K562 (cell line): ENCODE data around the gene ZNF716. TPM values are rescaled to one million over a fixed set of nuclear protein-coding genes. Genes with fewer than 3 reads are reported as not detected.

Experiments used
- ATAC-seq: fragments of 200-7000 bp; cut with Tn5 transposase; 3 replicates; pipeline ENCODE4 v1.9.1; 2020; ENCODE audit warnings: moderate library complexity
- BruUV-seq: library from RNA; stranded (reverse); fragments of 400-500 nt; replicated peaks from 2 replicates; lab custom pipeline; 2021; lab: Mats Ljungman, UMichigan
- CTCF ChIA-PET: fragments of 300-600 bp; formaldehyde crosslinking; extraction: SDS; loops from one replicate; lab custom pipeline; 2021; ENCODE audit warnings: low intra/inter-chr PET ratio; lab: Yijun Ruan, JAX
- POLR2A ChIA-PET: fragments of 300-600, 350-650 bp; sonication (Branson Sonifier 250); formaldehyde crosslinking; extraction: SDS; loops from one replicate; lab custom pipeline; 2021; ENCODE audit warnings: antibody characterized with exemption, inconsistent platforms; lab: Yijun Ruan, JAX
- DNase-seq, 4 experiments: peaks; one replicate each; pipeline versions ENCODE4 v3.0.0 to v3.0.0-alpha.2; 2011 to 2018; ENCODE audit warnings: low spot score in 3 of 4, mixed read lengths in 3 of 4; ENCODE audit errors: extremely low read depth in 1 of 4
- FAIRE-seq: peaks from 2 replicates; lab custom pipeline; 2011; peaks lifted over from hg19 to GRCh38; lab: Jason Lieb, UNC
- H2AFZ ChIP-seq: 2 replicates; pipeline ENCODE4 v1.6.0; 2011; ENCODE audit warnings: low read depth, low read length, control low read depth, inconsistent platforms
- H3K27ac ChIP-seq: fragments of 200-600 bp; 3 replicates; pipeline ENCODE4 v1.8.0; 2011; ENCODE audit warnings: low read depth, mild to moderate bottlenecking, control low read depth, inconsistent platforms, low read length, moderate library complexity, mixed read lengths; ENCODE audit errors: extremely low read depth
- H3K27me3 ChIP-seq, 2 experiments: fragments of 300-600 bp in 1 of 2; 2 replicates in 1 of 2; 3 replicates in 1 of 2; pipeline versions ENCODE4 v1.6.0 to v1.8.0; 2011; ENCODE audit warnings: inconsistent platforms in 2 of 2, low read length in 2 of 2, mild to moderate bottlenecking in 1 of 2, mixed read lengths in 1 of 2, moderate library complexity in 1 of 2; ENCODE audit not compliant: control insufficient read depth in 2 of 2, insufficient read depth in 2 of 2
- H3K36me3 ChIP-seq: fragments of 300-600 bp; 3 replicates; pipeline ENCODE4 v1.8.0; 2011; ENCODE audit warnings: mild to moderate bottlenecking, low read length, inconsistent platforms; ENCODE audit not compliant: control insufficient read depth, insufficient read depth
- H3K4me1 ChIP-seq, 2 experiments: fragments of 200-600 bp in 1 of 2; replicated peaks in 1 of 2; 2 replicates in 1 of 2; 3 replicates in 1 of 2; pipeline versions ENCODE4 v1.5.1 to v1.8.0; 2011; ENCODE audit warnings: inconsistent platforms in 2 of 2, low read length in 2 of 2, mild to moderate bottlenecking in 1 of 2, mixed read lengths in 1 of 2, moderate library complexity in 1 of 2; ENCODE audit not compliant: control insufficient read depth in 2 of 2, insufficient read depth in 2 of 2
- H3K4me2 ChIP-seq: 2 replicates; pipeline ENCODE4 v1.6.1; 2011; ENCODE audit warnings: low read length, control low read depth, inconsistent platforms, mixed read lengths; ENCODE audit not compliant: insufficient read depth
- H3K4me3 ChIP-seq: fragments of 200-600 bp; sonication (generic), shearing (Covaris generic); 2 replicates; pipeline ENCODE4 v1.5.1; 2016; ENCODE audit warnings: control low read depth, inconsistent platforms
- H3K79me2 ChIP-seq: fragments of 200-600 bp; 3 replicates; pipeline ENCODE4 v1.8.0; 2011; ENCODE audit warnings: low read length, inconsistent platforms; ENCODE audit not compliant: control insufficient read depth, insufficient read depth
- H3K9ac ChIP-seq, 2 experiments: 2 replicates each; pipeline versions ENCODE4 v1.6.0 to v1.6.1; 2011; ENCODE audit warnings: low read depth in 2 of 2, low read length in 2 of 2, control low read depth in 1 of 2, inconsistent platforms in 1 of 2, mild to moderate bottlenecking in 1 of 2, mixed read lengths in 1 of 2; ENCODE audit not compliant: insufficient read depth in 1 of 2
- H3K9me1 ChIP-seq: one replicate; pipeline ENCODE4 v1.6.0; 2011; ENCODE audit warnings: inconsistent platforms, mild to moderate bottlenecking, low read length, moderate library complexity; ENCODE audit not compliant: control insufficient read depth, insufficient read depth
- H3K9me3 ChIP-seq: replicated peaks from 2 replicates; pipeline ENCODE4 v1.5.1; 2011; ENCODE audit warnings: low read depth, low read length, inconsistent platforms; ENCODE audit not compliant: control insufficient read depth, insufficient read depth
- H4K20me1 ChIP-seq: replicated peaks from 2 replicates; pipeline ENCODE4 v1.6.1; 2011; ENCODE audit warnings: low read length, inconsistent platforms, mixed read lengths; ENCODE audit not compliant: control insufficient read depth, insufficient read depth
- ZNF436 ChIP-seq: fragments of 250-450, 450-650 bp; sonication (Bioruptor Pico); formaldehyde crosslinking; IDR thresholded peaks from 2 replicates; pipeline ENCODE4 v1.7.0; 2020; ENCODE audit warnings: mild to moderate bottlenecking
- WGBS: fragments of 100-300 bp; shearing (Covaris generic); methylation state at CpG from one replicate; pipeline ENCODE4 v1.1.6; 2016; ENCODE audit warnings: low coverage, mixed read lengths; ENCODE audit not compliant: insufficient coverage; ENCODE audit errors: missing lambda C conversion rate; 5-methylcytosine and 5-hydroxymethylcytosine counted together
- in situ Hi-C: fragments of 300-500 bp; cut with MboI; formaldehyde crosslinking; loops from 4 replicates; pipeline ENCODE4 v1.15.0; 2018; ENCODE audit warnings: inconsistent platforms, mixed read lengths
- intact Hi-C: fragments of 100-400 bp; cut with micrococcal nuclease; formaldehyde crosslinking; loops from 2 replicates; pipeline ENCODE4 v1.14.2; 2022
- microRNA counts: library from miRNA; unstranded; fragments of <30 nt; microRNA quantifications from one replicate; lab custom pipeline; 2016
- microRNA-seq: library from miRNA; unstranded; fragments of <30 nt; microRNA quantifications from one replicate; pipeline ENCODE4, GENCODE V29; 2018; ENCODE audit warnings: borderline microRNAs expressed
- polyA plus RNA-seq, 8 experiments: library from polyadenylated mRNA; depleted of rRNA in 4 of 8; stranded (reverse) in 5 of 8; unstranded in 3 of 8; fragments of >200 nt; fragmentation: Nextera tagmentation in 2 of 8; fragmentation: Illumina TruSeq in 1 of 8; extraction: Ambion mirVana in 2 of 8; extraction: Trizol in 1 of 8; gene quantifications; 2 replicates each; pipeline versions ENCODE4 v1.2.1 to v1.2.3, GENCODE V29; 2011 to 2014; ENCODE audit warnings: inconsistent platforms in 1 of 8, missing spikeins in 1 of 8
- small RNA-seq: library from RNA; depleted of rRNA; stranded (forward); fragments of <200 nt; gene quantifications from one replicate; pipeline ENCODE3, GENCODE V24; 2014
- total RNA-seq, 7 experiments: library from RNA; depleted of rRNA in 6 of 7; stranded (reverse); fragments of >200 nt in 6 of 7; fragmentation: Illumina TruSeq in 2 of 7; extraction: Trizol in 2 of 7; gene quantifications; 2 replicates each; pipeline versions ENCODE4 v1.2.1 to v1.2.3, GENCODE V29; 2011 to 2021; ENCODE audit warnings: low replicate concordance in 1 of 7

The ZNF716 gene
- total and polyA plus RNA-seq, 9 of the 15 experiments (the other 6 are each of a cell fraction or from before 2014, with no cell fraction given) = not detected

DNA sequence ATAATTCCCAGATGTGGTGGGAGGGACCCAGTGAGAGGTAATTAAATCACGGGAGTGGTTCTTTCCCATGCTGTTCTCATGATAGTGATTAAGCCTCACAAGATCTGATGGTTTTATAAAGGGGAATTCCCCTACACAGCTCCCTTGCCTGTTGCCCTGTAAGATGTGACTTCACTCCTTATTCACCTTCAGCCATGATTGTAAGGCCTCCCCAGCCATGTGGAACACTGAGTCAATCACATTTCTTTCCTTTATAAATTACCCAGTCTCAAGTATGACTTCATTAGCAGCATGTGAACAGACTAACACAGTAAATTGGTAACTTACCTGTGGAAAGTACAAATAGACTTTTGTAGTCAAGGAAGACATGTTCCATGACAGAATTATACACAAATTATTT is 55.2 kb downstream of the ZNF716 start:
- H3K4me1 ChIP-seq = no peaks in the 10 kb centered on the region
- DNase-seq (no peak), ATAC-seq (no peak), FAIRE-seq (no peak)
- no peaks in the 10 kb centered on the region for H3K36me3 ChIP-seq
- H3K9me1 ChIP-seq = no peaks in the 10 kb centered on the region
- H2AFZ ChIP-seq = no peak overlapping the region
- no peaks in the 10 kb centered on the region for H3K27me3 ChIP-seq
- intact Hi-C loops = no loop called here
- WGBS = 0% methylated on average over 1 of the region's 1 CpG
- POLR2A ChIA-PET = no interaction called here
- no peak overlapping the region for H3K4me3 ChIP-seq
- no peaks in the 10 kb centered on the region for H3K79me2 ChIP-seq
- CTCF ChIA-PET = no interaction called here
- BruUV-seq = no TSS peak
- H4K20me1 ChIP-seq = no peaks in the 10 kb centered on the region
- no peak overlapping the region for H3K27ac ChIP-seq
- in situ Hi-C loops = no loop called here
- no peaks in the 10 kb centered on the region for H3K9me3 ChIP-seq
- H3K9ac ChIP-seq = no peak overlapping the region
- no peak overlapping the region for H3K4me2 ChIP-seq
- no peak for TF ChIP-seq ZNF436 (CRISPR knock-in tag)

MicroRNA genes within 50 kb of the gene (microRNA counts, 767-probe panel; counts per million panel counts)
- not detected for microRNA hsa-miR-3147 (lab: Ali Mortazavi, UCI)

Small RNA genes lying within 50 kb of the gene (microRNA-seq; reads per million reads assigned to microRNA genes)
- gene MIR3147 = not detected

Small RNA genes lying within 50 kb of the gene (small RNA-seq; reads per million reads assigned to genes)
- gene MIR3147 = not detected
